Testis (tissue), 2 donors: ENCODE results near the gene GALNT18.

Source experiments
- CTCF ChIP-seq, 3 experiments: fragments of 450-650 bp in 2 of 3; fragments of 200-600 bp in 1 of 3; sonication (generic) in 1 of 3; IDR thresholded peaks; one replicate each; pipeline ENCODE4 v1.5.1; 2016 to 2019; ENCODE audit warnings: antibody characterized with exemption in 3 of 3, mild to moderate bottlenecking in 2 of 3, moderate library complexity in 1 of 3
- POLR2A ChIP-seq: fragments of 450-650 bp; IDR thresholded peaks from one replicate; pipeline ENCODE4 v1.6.1; 2017; ENCODE audit warnings: antibody characterized with exemption, mild to moderate bottlenecking, moderate library complexity

- TF ChIP-seq CTCF (IDR thresholded peaks at IDR 0.05) (no peak), POLR2A (no peak)
Measured at GRCh38 chr11:11347592-11347991, 274.2 kb downstream of the GALNT18 start.
